Kasumi-1 (cell line): ENCODE results near the gene AASS.

ENCODE experiments used
- DNase-seq, 2 experiments: peaks; one replicate each; lab custom pipeline; 2025; lab: John Stamatoyannopoulos, UW

AASS gene

DNA sequence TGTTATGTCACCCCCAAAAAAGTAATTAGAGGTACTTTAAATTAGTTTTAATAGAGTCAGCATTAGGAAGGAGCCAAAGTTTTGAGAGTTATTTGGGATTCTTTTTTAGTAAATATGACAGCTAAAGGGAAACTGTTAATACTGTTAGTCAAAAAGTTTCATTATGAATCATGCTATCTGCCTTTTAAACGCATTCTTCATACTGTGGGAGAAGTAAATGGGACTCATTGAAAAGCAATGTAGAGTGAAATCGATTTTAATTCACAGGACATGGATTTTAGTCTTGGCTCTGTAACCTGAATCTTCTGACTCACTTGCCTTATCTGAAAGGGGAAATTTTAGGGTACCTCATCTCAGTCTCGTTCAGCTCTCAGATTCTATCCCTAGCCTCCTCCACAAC is 105.1 kb downstream of the AASS start:
- DNase-seq = no peak

DNA sequence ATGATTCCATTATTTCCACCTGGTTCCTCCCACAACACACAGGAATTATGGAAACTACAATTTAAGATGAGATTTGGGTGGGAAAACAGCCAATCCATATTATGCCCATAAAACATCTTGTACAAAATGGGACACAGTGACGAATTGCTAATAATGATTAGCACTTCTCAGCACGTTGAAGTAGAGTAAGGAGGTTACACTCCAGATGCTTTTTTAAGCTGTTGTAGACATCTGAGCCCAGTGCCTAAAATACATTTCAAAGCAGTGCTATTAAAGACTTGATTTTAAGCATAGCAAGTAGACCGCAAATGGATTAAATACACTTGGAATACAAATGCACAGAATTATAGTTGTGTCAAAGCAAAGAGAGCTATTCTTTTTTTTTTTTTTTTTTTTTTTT is 105.9 kb downstream of the AASS start:
- no peak for DNase-seq

GRCh38 chr7:122035876-122036275 is 108.2 kb downstream of the AASS start:
- DNase-seq = no peak

DNA sequence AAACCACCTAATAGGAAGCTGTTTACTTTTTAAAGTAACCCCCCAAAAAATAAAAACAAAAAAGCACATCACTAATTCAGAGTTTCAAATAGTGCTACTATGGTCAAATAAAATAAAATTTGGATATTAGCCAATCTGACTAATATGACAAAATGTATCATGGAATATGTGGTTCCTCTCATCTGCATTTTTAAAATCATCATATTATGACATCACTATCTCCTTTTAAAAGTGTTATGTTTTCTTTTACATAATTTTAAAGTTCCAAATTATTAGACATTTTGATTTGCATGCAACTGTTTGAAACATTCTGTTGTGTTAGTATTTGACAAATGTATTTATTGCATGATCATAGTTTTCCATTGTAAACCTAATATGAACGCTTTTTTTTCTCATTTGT is 110.4 kb downstream of the AASS start:
- no peak for DNase-seq

DNA sequence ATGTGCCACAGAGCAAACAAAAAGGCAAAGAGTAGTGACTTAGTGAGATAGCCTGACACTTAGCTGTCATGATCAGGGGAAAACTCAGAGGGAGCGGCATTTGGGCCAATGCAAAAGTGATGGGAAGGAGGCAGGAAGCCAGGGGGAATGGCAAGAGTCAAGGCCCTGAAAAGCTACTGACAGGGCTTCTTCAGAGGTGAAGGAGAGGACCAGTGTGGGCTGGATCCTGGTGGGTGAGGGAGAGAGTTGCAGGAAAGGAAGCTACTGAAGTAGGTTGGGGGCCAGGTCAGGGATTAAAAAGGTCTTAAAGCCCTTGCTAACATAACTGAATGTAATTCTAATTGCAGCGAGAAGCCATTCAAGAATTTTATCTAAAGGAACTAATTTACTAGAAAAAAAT is 117.0 kb downstream of the AASS start:
- DNase-seq = no peak
